Ascending aorta (tissue), 2 donors: ENCODE measurements around the gene NDUFB10. TPM values are rescaled to one million over a fixed set of nuclear protein-coding genes. Genes with fewer than 3 reads are reported as not detected.
A peak's percentile ranks its signal among the peaks of the same experiment; 100 is the strongest.

Source experiments
- DNase-seq, 2 donors: peaks; one replicate each; pipeline ENCODE4 v3.0.0-alpha.2; 2019; ENCODE audit warnings: low spot score in 2 of 2
- H3K27ac ChIP-seq, 2 donors: fragments of 200-600 bp; sonication (generic); one replicate each; pipeline ENCODE4 v1.5.1; 2016 to 2017; ENCODE audit warnings: mild to moderate bottlenecking in 1 of 2
- H3K27me3 ChIP-seq: fragments of 200-600 bp; sonication (generic); one replicate; pipeline ENCODE4 v1.5.1; 2017
- H3K36me3 ChIP-seq, 2 donors: fragments of 200-600 bp; sonication (generic); one replicate each; pipeline ENCODE4 v1.5.1; 2016
- H3K4me1 ChIP-seq, 2 donors: fragments of 200-600 bp; sonication (generic); one replicate each; pipeline ENCODE4 v1.5.1; 2016 to 2017; ENCODE audit warnings: mild to moderate bottlenecking in 1 of 2
- H3K4me3 ChIP-seq, 2 donors: fragments of 200-600 bp; sonication (generic); one replicate each; pipeline ENCODE4 v1.5.1; 2016 to 2017; ENCODE audit warnings: mild to moderate bottlenecking in 1 of 2
- H3K9me3 ChIP-seq, 2 donors: fragments of 200-600 bp; sonication (generic); one replicate each; pipeline ENCODE4 v1.5.1; 2016
- CTCF ChIP-seq, 3 experiments: fragments of 200-600 bp in 2 of 3; fragments of 450-650 bp in 1 of 3; sonication (generic) in 2 of 3; IDR thresholded peaks; one replicate each; pipeline ENCODE4 v1.5.1; 2016 to 2019; ENCODE audit warnings: antibody characterized with exemption in 3 of 3, mild to moderate bottlenecking in 1 of 3, moderate library complexity in 1 of 3
- intact Hi-C: fragments of 100-400 bp; cut with DNase I; formaldehyde crosslinking; loops from one replicate; pipeline ENCODE4 v1.15.1; 2023
- total RNA-seq: library from RNA; depleted of rRNA; stranded (reverse); fragments of >200 nt; gene quantifications from one replicate; pipeline ENCODE4 v1.1.0, GENCODE V29; 2016

The NDUFB10 gene
- total RNA-seq, 1 donor from 2014 or later: 68.2 TPM

- peak overlapping the region; percentile 92 to 94 for H3K4me3 ChIP-seq
- H3K4me1 ChIP-seq: peaks cover 3 to 24% of the 10 kb centered on the region in 2 donors
- no peak for TF ChIP-seq CTCF (IDR thresholded peaks at IDR 0.05)
- no peaks in the 10 kb centered on the region for H3K27me3 ChIP-seq
- DNase-seq: no peak
- H3K27ac ChIP-seq: peak overlapping the region; percentile 99
- H3K36me3 ChIP-seq: peaks cover 24 to 29% of the 10 kb centered on the region in 2 donors
- intact Hi-C loops: loop anchor here (10.0 kb wide), 1 partner anchor 551 kb away; the partner anchor contains the start of gene ATP6V0C
- no peaks in the 10 kb centered on the region for H3K9me3 ChIP-seq
Measured at GRCh38 chr16:1963806-1964505, 4.6 kb downstream of the NDUFB10 start.

- peaks cover 3 to 21% of the 10 kb centered on the region in 2 donors for H3K4me1 ChIP-seq
- DNase-seq: peak; percentile 94 to 100
- peaks cover 24 to 29% of the 10 kb centered on the region in 2 donors for H3K36me3 ChIP-seq
- no peaks in the 10 kb centered on the region for H3K9me3 ChIP-seq
- TF ChIP-seq CTCF (IDR thresholded peaks at IDR 0.05): no peak
- H3K4me3 ChIP-seq: peak within 1 kb of the TSS; percentile 92 to 94
- intact Hi-C loops: loop anchor here (10.0 kb wide), 1 partner anchor 550 kb away; the partner anchor contains the start of gene ATP6V0C
- H3K27me3 ChIP-seq: no peaks in the 10 kb centered on the region
- peak within 1 kb of the TSS; percentile 99 for H3K27ac ChIP-seq
Measured at GRCh38 chr16:1964506-1965395, 5.4 kb downstream of the NDUFB10 start, which contains the start of gene RPS2. TSS of gene RPS2 (minus strand) at chr16:1964826. CDS start at chr16:1964625, 201 bp downstream.

GRCh38 chr16:1965396-1966001 is 6.2 kb downstream of the NDUFB10 start:
- H3K4me3 ChIP-seq: peak overlapping the region; percentile 92 to 94
- H3K36me3 ChIP-seq: peaks cover 24 to 29% of the 10 kb centered on the region in 2 donors
- DNase-seq: no peak
- intact Hi-C loops: loop anchor here (10.0 kb wide), 1 partner anchor 549 kb away; the partner anchor contains the start of gene ATP6V0C
- H3K9me3 ChIP-seq: no peaks in the 10 kb centered on the region
- TF ChIP-seq CTCF (IDR thresholded peaks at IDR 0.05): no peak
- H3K27ac ChIP-seq: peak overlapping the region; percentile 99
- H3K4me1 ChIP-seq: peaks cover 2 to 13% of the 10 kb centered on the region in 2 donors
- H3K27me3 ChIP-seq: no peaks in the 10 kb centered on the region

- no peak for DNase-seq
- H3K4me1 ChIP-seq: peaks cover 6 to 17% of the 10 kb centered on the region in 2 donors
- TF ChIP-seq CTCF (IDR thresholded peaks at IDR 0.05): no peak
- H3K27ac ChIP-seq: peak within 1 kb of the TSS; percentile 99
- intact Hi-C loops: loop anchor here (10.0 kb wide), 1 partner anchor 548 kb away; the partner anchor contains the start of gene ATP6V0C
- peaks cover 20 to 26% of the 10 kb centered on the region in 2 donors for H3K36me3 ChIP-seq
- peak within 1 kb of the TSS; percentile 92 to 94 for H3K4me3 ChIP-seq
- no peaks in the 10 kb centered on the region for H3K9me3 ChIP-seq
- H3K27me3 ChIP-seq: no peaks in the 10 kb centered on the region
Measured at GRCh38 chr16:1966460-1966859, 7.1 kb downstream of the NDUFB10 start, which contains the start of gene RNF151. TSS of gene RNF151 (plus strand) at chr16:1966856. CDS start at chr16:1966882, 26 bp downstream.
